Mesenchymal stem cell (in vitro differentiated cells and primary cell): ENCODE measurements around the gene PTPRE.

Experiments used
- DNase-seq: peaks from one replicate; pipeline ENCODE4 v3.0.0-alpha.2; 2013
- H2AFZ ChIP-seq: one replicate; pipeline ENCODE4 v1.6.1; 2013; ENCODE audit warnings: low read depth, mild to moderate bottlenecking, control low read depth, inconsistent platforms, low read length, moderate library complexity
- H2AK5ac ChIP-seq: 2 replicates; pipeline ENCODE4 v1.6.1; 2013; ENCODE audit warnings: low read length, moderate library complexity, mild to moderate bottlenecking, inconsistent platforms; ENCODE audit not compliant: severe bottlenecking
- H2BK120ac ChIP-seq: one replicate; pipeline ENCODE4 v1.6.1; 2013; ENCODE audit warnings: low read depth, mild to moderate bottlenecking, inconsistent platforms, low read length, moderate library complexity
- H2BK12ac ChIP-seq, 2 experiments: one replicate each; pipeline ENCODE4 v1.6.1; 2013; ENCODE audit warnings: inconsistent platforms in 2 of 2, low read length in 2 of 2, mild to moderate bottlenecking in 2 of 2, moderate library complexity in 2 of 2, control low read depth in 1 of 2
- H2BK15ac ChIP-seq: one replicate; pipeline ENCODE4 v1.6.1; 2013; ENCODE audit warnings: mild to moderate bottlenecking, low read depth, inconsistent platforms; ENCODE audit not compliant: poor library complexity, severe bottlenecking
- H2BK5ac ChIP-seq: 2 replicates; pipeline ENCODE4 v1.6.1; 2013; ENCODE audit warnings: low read depth, mild to moderate bottlenecking, low read length, control low read depth, inconsistent platforms; ENCODE audit not compliant: poor library complexity, severe bottlenecking
- H3K14ac ChIP-seq, 2 experiments: one replicate each; pipeline ENCODE4 v1.6.1; 2013; ENCODE audit warnings: inconsistent platforms in 2 of 2, low read length in 2 of 2, control low read depth in 1 of 2, mild to moderate bottlenecking in 1 of 2, moderate library complexity in 1 of 2
- H3K18ac ChIP-seq, 2 experiments: one replicate each; pipeline ENCODE4 v1.6.1; 2013; ENCODE audit warnings: inconsistent platforms in 2 of 2, low read length in 2 of 2, control low read depth in 1 of 2, low read depth in 1 of 2, mild to moderate bottlenecking in 1 of 2
- H3K23ac ChIP-seq, 2 experiments: one replicate each; pipeline ENCODE4 v1.6.1; 2013; ENCODE audit warnings: inconsistent platforms in 2 of 2, low read length in 2 of 2, mild to moderate bottlenecking in 2 of 2, moderate library complexity in 2 of 2, control low read depth in 1 of 2
- H3K27ac ChIP-seq: 2 replicates; pipeline ENCODE4 v1.5.1; 2013; ENCODE audit warnings: mild to moderate bottlenecking, moderate library complexity, low read length, control low read depth, inconsistent platforms; ENCODE audit not compliant: poor library complexity, severe bottlenecking
- H3K27me3 ChIP-seq, 2 experiments: 2 replicates each; pipeline versions ENCODE4 v1.6.1 to v1.7.0; 2013; ENCODE audit warnings: low read length in 2 of 2, mild to moderate bottlenecking in 2 of 2, moderate library complexity in 2 of 2, control low read depth in 1 of 2, inconsistent platforms in 1 of 2; ENCODE audit not compliant: control insufficient read depth in 1 of 2, insufficient read depth in 1 of 2
- H3K36me3 ChIP-seq, 2 experiments: 2 replicates each; pipeline versions ENCODE4 v1.6.1 to v1.7.0; 2013; ENCODE audit warnings: low read length in 2 of 2, control low read depth in 1 of 2, inconsistent platforms in 1 of 2, low read depth in 1 of 2, mild to moderate bottlenecking in 1 of 2; ENCODE audit not compliant: insufficient read depth in 2 of 2, control insufficient read depth in 1 of 2
- H3K4ac ChIP-seq, 2 experiments: one replicate each; pipeline ENCODE4 v1.6.1; 2013; ENCODE audit warnings: inconsistent platforms in 2 of 2, low read length in 2 of 2, mild to moderate bottlenecking in 2 of 2, moderate library complexity in 2 of 2, control low read depth in 1 of 2, low read depth in 1 of 2
- H3K4me1 ChIP-seq: 2 replicates; pipeline ENCODE4 v1.6.1; 2013; ENCODE audit warnings: low read depth, low read length, control low read depth; ENCODE audit not compliant: control insufficient read depth, insufficient read depth
- H3K4me2 ChIP-seq: 2 replicates; pipeline ENCODE4 v1.6.1; 2013; ENCODE audit warnings: low read length, mild to moderate bottlenecking, inconsistent platforms; ENCODE audit not compliant: poor library complexity, severe bottlenecking
- H3K4me3 ChIP-seq, 2 experiments: 2 replicates each; pipeline versions ENCODE4 v1.5.1 to v1.7.0; 2013; ENCODE audit warnings: low read length in 2 of 2, mild to moderate bottlenecking in 2 of 2, control low read depth in 1 of 2, low read depth in 1 of 2; ENCODE audit not compliant: insufficient read depth in 1 of 2
- H3K79me1 ChIP-seq: replicated peaks from 2 replicates; pipeline ENCODE4 v1.6.1; 2013; ENCODE audit warnings: mild to moderate bottlenecking, control low read depth, low read length, inconsistent platforms; ENCODE audit not compliant: poor library complexity, severe bottlenecking
- H3K9ac ChIP-seq: 2 replicates; pipeline ENCODE4 v1.7.0; 2013; ENCODE audit warnings: mild to moderate bottlenecking, low read length, moderate library complexity
- H3K9me3 ChIP-seq: 2 replicates; pipeline ENCODE4 v1.7.0; 2013; ENCODE audit warnings: mild to moderate bottlenecking, low read length; ENCODE audit not compliant: control insufficient read depth
- H4K8ac ChIP-seq: one replicate; pipeline ENCODE4 v1.6.1; 2013; ENCODE audit warnings: inconsistent platforms, mild to moderate bottlenecking, low read length, moderate library complexity
- H4K91ac ChIP-seq: one replicate; pipeline ENCODE4 v1.6.1; 2013; ENCODE audit warnings: mild to moderate bottlenecking, low read length, inconsistent platforms
- WGBS: methylation state at CpG from one replicate; pipeline ENCODE4 v1.1.7; 2013; ENCODE audit warnings: mixed read lengths; 5-methylcytosine and 5-hydroxymethylcytosine counted together

The PTPRE gene

GRCh38 chr10:127937069-127937468, 30.2 kb downstream of the PTPRE start:
- H2BK5ac ChIP-seq, result no peak overlapping the region
- no peak overlapping the region for H2BK15ac ChIP-seq
- no peak overlapping the region for H4K91ac ChIP-seq
- H4K8ac ChIP-seq, result no peak overlapping the region
- H3K9me3 ChIP-seq, result no peaks in the 10 kb centered on the region
- no peak overlapping the region for H3K18ac ChIP-seq
- H3K27me3 ChIP-seq, result no peaks in the 10 kb centered on the region
- H2AK5ac ChIP-seq, result no peak overlapping the region
- H3K79me1 ChIP-seq, result no peaks in the 10 kb centered on the region
- H3K36me3 ChIP-seq, result no peaks in the 10 kb centered on the region
- no peak overlapping the region for H2AFZ ChIP-seq
- no peak overlapping the region for H2BK12ac ChIP-seq
- no peak overlapping the region for H3K4me3 ChIP-seq
- H3K9ac ChIP-seq, result no peak overlapping the region
- no peak overlapping the region for H3K4me2 ChIP-seq
- no peak overlapping the region for H3K27ac ChIP-seq
- H3K4ac ChIP-seq, result no peak overlapping the region
- H3K23ac ChIP-seq, result no peak overlapping the region
- no peak overlapping the region for H3K14ac ChIP-seq
- no peak overlapping the region for H2BK120ac ChIP-seq
- no peak for DNase-seq
- H3K4me1 ChIP-seq, result peaks cover 6% of the 10 kb centered on the region

DNA sequence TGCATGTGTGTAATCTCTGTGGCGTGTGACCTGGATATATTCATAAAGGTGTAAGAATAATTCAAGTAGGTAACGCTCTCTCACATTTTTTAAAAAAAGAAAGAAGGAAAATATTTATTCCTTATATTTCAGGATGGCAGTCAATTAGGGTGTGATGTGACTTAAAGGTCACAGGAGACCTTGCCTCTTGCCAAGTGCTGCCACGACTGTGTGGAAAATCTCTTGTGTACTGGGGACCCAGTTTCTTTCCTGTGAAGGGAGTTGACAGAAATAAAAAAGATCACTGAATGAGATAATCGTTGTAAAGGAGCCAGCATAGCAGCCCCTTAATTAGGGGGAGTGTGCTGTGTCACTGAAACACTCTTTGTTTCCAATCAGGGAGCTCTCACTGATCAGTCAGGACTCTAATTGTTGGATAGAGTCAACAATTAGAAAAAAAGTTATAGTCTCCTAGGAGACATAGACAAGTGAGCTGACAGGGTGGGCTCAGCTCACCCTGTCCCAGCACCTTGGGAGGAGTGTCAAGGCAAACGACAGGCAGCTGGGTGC, 31.1 kb downstream of the PTPRE start:
- Histone ChIP-seq H2BK12ac (no peak overlapping the region), H3K14ac (no peak overlapping the region), H2BK5ac (no peak overlapping the region), H3K23ac (no peak overlapping the region), H3K27me3 (no peaks in the 10 kb centered on the region), H2AK5ac (no peak overlapping the region), H3K9me3 (no peaks in the 10 kb centered on the region), H3K4ac (no peak overlapping the region), H2BK15ac (no peak overlapping the region), H4K8ac (no peak overlapping the region), H2AFZ (no peak overlapping the region), H3K36me3 (no peaks in the 10 kb centered on the region), H4K91ac (no peak overlapping the region), H3K79me1 (no peaks in the 10 kb centered on the region), H3K9ac (no peak overlapping the region), H3K18ac (peak overlapping the region in 1 of 2 experiments; percentile 28), H3K4me2 (no peak overlapping the region), H3K27ac (no peak overlapping the region), H2BK120ac (no peak overlapping the region), H3K4me3 (no peak overlapping the region), H3K4me1 (peaks cover 6% of the 10 kb centered on the region)
- DNase-seq, result no peak
- 49% methylated on average over 4 of the region's 5 CpGs for WGBS

GRCh38 chr10:127939786-127940330, 33.0 kb downstream of the PTPRE start:
- Histone ChIP-seq H3K9ac (no peak overlapping the region), H3K14ac (peak overlapping the region in 1 of 2 experiments; percentile 72), H2BK120ac (no peak overlapping the region), H2AK5ac (no peak overlapping the region), H3K4ac (no peak overlapping the region), H2BK15ac (no peak overlapping the region), H3K4me1 (peaks cover 6% of the 10 kb centered on the region), H2AFZ (no peak overlapping the region), H3K27me3 (no peaks in the 10 kb centered on the region), H3K36me3 (no peaks in the 10 kb centered on the region), H3K23ac (no peak overlapping the region), H3K4me2 (no peak overlapping the region), H4K8ac (no peak overlapping the region), H3K4me3 (no peak overlapping the region), H4K91ac (peak overlapping the region; percentile 14), H3K27ac (no peak overlapping the region), H2BK5ac (no peak overlapping the region), H2BK12ac (peak overlapping the region in 1 of 2 experiments; percentile 77), H3K79me1 (no peaks in the 10 kb centered on the region), H3K18ac (peak overlapping the region in 1 of 2 experiments; percentile 25), H3K9me3 (no peaks in the 10 kb centered on the region)
- DNase-seq, result no peak
- 94% methylated on average over 4 of the region's 4 CpGs for WGBS

- 91% methylated on average over 3 of the region's 6 CpGs for WGBS
- H3K23ac ChIP-seq, result no peak overlapping the region
- H2AK5ac ChIP-seq, result no peak overlapping the region
- H3K4me1 ChIP-seq, result peaks cover 9% of the 10 kb centered on the region
- H4K8ac ChIP-seq, result peak overlapping the region; percentile 46
- H3K9ac ChIP-seq, result no peak overlapping the region
- no peak overlapping the region for H3K14ac ChIP-seq
- peak overlapping the region; percentile 28 to 55 for H3K18ac ChIP-seq
- no peak overlapping the region for H2BK120ac ChIP-seq
- no peak overlapping the region for H2AFZ ChIP-seq
- H3K4me2 ChIP-seq, result no peak overlapping the region
- H3K9me3 ChIP-seq, result no peaks in the 10 kb centered on the region
- H2BK15ac ChIP-seq, result no peak overlapping the region
- H2BK5ac ChIP-seq, result no peak overlapping the region
- no peaks in the 10 kb centered on the region for H3K27me3 ChIP-seq
- H4K91ac ChIP-seq, result peak overlapping the region; percentile 36
- no peak overlapping the region for H3K4ac ChIP-seq
- H3K4me3 ChIP-seq, result no peak overlapping the region
- no peaks in the 10 kb centered on the region for H3K36me3 ChIP-seq
- H3K79me1 ChIP-seq, result no peaks in the 10 kb centered on the region
- no peak for DNase-seq
- peak overlapping the region; percentile 2 to 43 for H2BK12ac ChIP-seq
- no peak overlapping the region for H3K27ac ChIP-seq
Measured at GRCh38 chr10:127940866-127941640, 34.1 kb downstream of the PTPRE start.
